HEK293 (cell line): ENCODE results near the gene MMP11.

ENCODE experiments used
- KLF8 ChIP-seq: fragments of 450-650 bp; formaldehyde crosslinking; IDR thresholded peaks from 2 replicates; pipeline ENCODE4 v1.5.1; 2016; ENCODE audit warnings: missing biosample characterization, missing genetic modification characterization
- MZF1 ChIP-seq: fragments of 450-650 bp; formaldehyde crosslinking; IDR thresholded peaks from 2 replicates; pipeline ENCODE4 v1.5.1; 2017; ENCODE audit warnings: missing biosample characterization, missing genetic modification characterization, borderline replicate concordance
- SALL2 ChIP-seq: fragments of 450-650 bp; formaldehyde crosslinking; IDR thresholded peaks from 2 replicates; pipeline ENCODE4 v1.5.0; 2017; ENCODE audit warnings: missing biosample characterization, mild to moderate bottlenecking, missing genetic modification characterization, borderline replicate concordance
- YY1 ChIP-seq: fragments of 450-650 bp; formaldehyde crosslinking; IDR thresholded peaks from 2 replicates; pipeline ENCODE4 v1.5.1; 2018; ENCODE audit warnings: missing biosample characterization, missing genetic modification characterization
- ZBTB8A ChIP-seq: fragments of 450-650 bp; formaldehyde crosslinking; IDR thresholded peaks from 2 replicates; pipeline ENCODE4 v1.5.1; 2016; ENCODE audit warnings: missing biosample characterization, missing genetic modification characterization
- ZFHX2 ChIP-seq: fragments of 450-650 bp; formaldehyde crosslinking; conservative IDR thresholded peaks from 2 replicates; pipeline ENCODE4 v1.5.1; 2016; ENCODE audit warnings: missing biosample characterization, missing genetic modification characterization
- ZNF24 ChIP-seq: fragments of 450-650 bp; formaldehyde crosslinking; IDR thresholded peaks from 2 replicates; pipeline ENCODE4 v1.5.1; 2016; ENCODE audit warnings: missing biosample characterization, missing genetic modification characterization
- ZNF311 ChIP-seq: fragments of 450-650 bp; formaldehyde crosslinking; IDR thresholded peaks from 2 replicates; pipeline ENCODE4 v1.5.1; 2017; ENCODE audit warnings: missing biosample characterization, missing genetic modification characterization, borderline replicate concordance
- ZNF529 ChIP-seq: fragments of 450-650 bp; formaldehyde crosslinking; IDR thresholded peaks from 2 replicates; pipeline ENCODE4 v1.5.1; 2017; ENCODE audit warnings: missing genetic modification characterization, missing biosample characterization; ENCODE audit not compliant: insufficient replicate concordance
- ZNF747 ChIP-seq: fragments of 450-650 bp; formaldehyde crosslinking; IDR thresholded peaks from 2 replicates; pipeline ENCODE4 v1.5.1; 2016; ENCODE audit warnings: missing biosample characterization, missing genetic modification characterization
- ZSCAN16 ChIP-seq: fragments of 450-650 bp; formaldehyde crosslinking; IDR thresholded peaks from 2 replicates; pipeline ENCODE4 v1.5.1; 2016; ENCODE audit warnings: missing biosample characterization, missing genetic modification characterization
- TF ChIP-seq, protein P1 (sequence below): sonication (generic); formaldehyde crosslinking; IDR thresholded peaks from 2 replicates; pipeline ENCODE4 v1.8.1; 2022; ENCODE audit warnings: mild to moderate bottlenecking, moderate library complexity, missing genetic modification reagents
- TF ChIP-seq, protein P2 (sequence below): fragments of 450-650 bp; formaldehyde crosslinking; IDR thresholded peaks from 2 replicates; pipeline ENCODE4 v1.5.1; 2016; ENCODE audit warnings: missing biosample characterization, missing genetic modification characterization
- TF ChIP-seq, protein P3 (sequence below): fragments of 450-650 bp; formaldehyde crosslinking; IDR thresholded peaks from 2 replicates; pipeline ENCODE4 v1.5.1; 2016; ENCODE audit warnings: missing biosample characterization, missing genetic modification characterization, borderline replicate concordance
- TF ChIP-seq, protein P4 (sequence below): fragments of 450-650 bp; IDR thresholded peaks from 2 replicates; pipeline ENCODE4 v1.5.1; 2018; ENCODE audit warnings: missing biosample characterization, missing genetic modification characterization
- TF ChIP-seq, protein P5 (sequence below): fragments of 450-650 bp; formaldehyde crosslinking; IDR thresholded peaks from 2 replicates; pipeline ENCODE4 v1.5.1; 2016; ENCODE audit warnings: missing biosample characterization, missing genetic modification characterization
- TF ChIP-seq, protein P6 (sequence below): fragments of 450-650 bp; formaldehyde crosslinking; IDR thresholded peaks from 2 replicates; pipeline ENCODE4 v1.5.1; 2016; ENCODE audit warnings: missing biosample characterization, missing genetic modification characterization
- TF ChIP-seq, protein P7 (sequence below): fragments of 450-650 bp; formaldehyde crosslinking; IDR thresholded peaks from 2 replicates; pipeline ENCODE4 v1.5.1; 2016; ENCODE audit warnings: missing biosample characterization, missing genetic modification characterization

The MMP11 gene

DNA sequence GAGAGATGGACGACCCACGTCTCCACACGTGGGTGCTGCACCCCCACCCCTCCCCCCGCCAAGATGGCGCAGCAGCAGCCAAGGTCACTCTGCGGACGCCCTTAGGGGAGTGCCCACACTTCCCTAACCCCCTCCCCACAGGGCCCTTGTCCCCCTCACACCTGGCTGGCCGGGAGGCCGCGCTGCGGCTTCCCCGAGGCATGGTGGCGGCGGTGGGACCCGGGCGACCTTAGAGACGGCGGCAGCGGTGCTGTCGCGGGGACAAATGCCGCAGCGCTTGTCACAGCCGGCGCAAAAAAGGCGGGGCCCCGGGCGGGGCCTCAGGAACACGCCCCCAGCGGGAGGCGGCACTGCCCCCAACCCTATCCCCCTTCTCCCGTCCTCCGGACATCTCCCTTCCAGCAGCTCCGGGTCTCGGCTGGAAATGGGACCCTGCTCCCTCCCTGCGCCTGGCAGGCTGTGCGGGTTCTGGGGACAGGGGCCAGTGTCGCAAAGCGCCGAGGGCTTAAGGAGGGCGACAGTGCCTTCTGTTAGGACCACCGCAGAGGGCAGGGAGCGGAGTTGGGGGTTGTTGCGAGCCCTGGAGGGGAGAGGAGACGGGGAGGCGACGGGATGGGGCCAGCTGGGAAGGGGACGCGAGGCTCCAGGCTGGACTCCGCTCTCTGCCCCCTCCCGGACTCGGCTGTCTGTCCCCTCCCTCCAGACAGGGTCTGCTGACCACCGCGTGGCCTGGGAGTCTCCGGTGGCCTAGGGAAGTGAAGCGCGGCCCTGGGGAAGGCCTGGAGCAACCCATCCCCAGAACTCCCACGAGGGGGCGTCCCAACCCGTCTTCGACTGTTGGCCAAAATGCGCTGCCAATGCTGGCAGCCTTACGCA lies 4.7 kb upstream of the MMP11 start, which contains the start of gene CHCHD10 (continued):
- TF ChIP-seq ZBTB8A (tag by site-specific recombination): peak; percentile 73
- peak; percentile 84 for TF ChIP-seq ZFHX2 (tag by site-specific recombination)
- TF ChIP-seq KLF8 (tag by site-specific recombination): no peak; the same call in none of the 2 replicates
- no peak for TF ChIP-seq ZNF747 (tag by site-specific recombination)
- peak; percentile 95 for TF ChIP-seq YY1 (tag by site-specific recombination)
- TF ChIP-seq ZNF311: no peak
- TF ChIP-seq, protein P1, sequence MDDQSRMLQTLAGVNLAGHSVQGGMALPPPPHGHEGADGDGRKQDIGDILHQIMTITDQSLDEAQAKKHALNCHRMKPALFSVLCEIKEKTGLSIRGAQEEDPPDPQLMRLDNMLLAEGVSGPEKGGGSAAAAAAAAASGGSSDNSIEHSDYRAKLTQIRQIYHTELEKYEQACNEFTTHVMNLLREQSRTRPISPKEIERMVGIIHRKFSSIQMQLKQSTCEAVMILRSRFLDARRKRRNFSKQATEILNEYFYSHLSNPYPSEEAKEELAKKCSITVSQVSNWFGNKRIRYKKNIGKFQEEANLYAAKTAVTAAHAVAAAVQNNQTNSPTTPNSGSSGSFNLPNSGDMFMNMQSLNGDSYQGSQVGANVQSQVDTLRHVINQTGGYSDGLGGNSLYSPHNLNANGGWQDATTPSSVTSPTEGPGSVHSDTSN: no peak; the same call in 1 of the 2 replicates
- TF ChIP-seq, protein P2, sequence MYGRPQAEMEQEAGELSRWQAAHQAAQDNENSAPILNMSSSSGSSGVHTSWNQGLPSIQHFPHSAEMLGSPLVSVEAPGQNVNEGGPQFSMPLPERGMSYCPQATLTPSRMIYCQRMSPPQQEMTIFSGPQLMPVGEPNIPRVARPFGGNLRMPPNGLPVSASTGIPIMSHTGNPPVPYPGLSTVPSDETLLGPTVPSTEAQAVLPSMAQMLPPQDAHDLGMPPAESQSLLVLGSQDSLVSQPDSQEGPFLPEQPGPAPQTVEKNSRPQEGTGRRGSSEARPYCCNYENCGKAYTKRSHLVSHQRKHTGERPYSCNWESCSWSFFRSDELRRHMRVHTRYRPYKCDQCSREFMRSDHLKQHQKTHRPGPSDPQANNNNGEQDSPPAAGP (tag by site-specific recombination): peak; percentile 40; the same call in 1 of the 2 replicates
- TF ChIP-seq, protein P3, sequence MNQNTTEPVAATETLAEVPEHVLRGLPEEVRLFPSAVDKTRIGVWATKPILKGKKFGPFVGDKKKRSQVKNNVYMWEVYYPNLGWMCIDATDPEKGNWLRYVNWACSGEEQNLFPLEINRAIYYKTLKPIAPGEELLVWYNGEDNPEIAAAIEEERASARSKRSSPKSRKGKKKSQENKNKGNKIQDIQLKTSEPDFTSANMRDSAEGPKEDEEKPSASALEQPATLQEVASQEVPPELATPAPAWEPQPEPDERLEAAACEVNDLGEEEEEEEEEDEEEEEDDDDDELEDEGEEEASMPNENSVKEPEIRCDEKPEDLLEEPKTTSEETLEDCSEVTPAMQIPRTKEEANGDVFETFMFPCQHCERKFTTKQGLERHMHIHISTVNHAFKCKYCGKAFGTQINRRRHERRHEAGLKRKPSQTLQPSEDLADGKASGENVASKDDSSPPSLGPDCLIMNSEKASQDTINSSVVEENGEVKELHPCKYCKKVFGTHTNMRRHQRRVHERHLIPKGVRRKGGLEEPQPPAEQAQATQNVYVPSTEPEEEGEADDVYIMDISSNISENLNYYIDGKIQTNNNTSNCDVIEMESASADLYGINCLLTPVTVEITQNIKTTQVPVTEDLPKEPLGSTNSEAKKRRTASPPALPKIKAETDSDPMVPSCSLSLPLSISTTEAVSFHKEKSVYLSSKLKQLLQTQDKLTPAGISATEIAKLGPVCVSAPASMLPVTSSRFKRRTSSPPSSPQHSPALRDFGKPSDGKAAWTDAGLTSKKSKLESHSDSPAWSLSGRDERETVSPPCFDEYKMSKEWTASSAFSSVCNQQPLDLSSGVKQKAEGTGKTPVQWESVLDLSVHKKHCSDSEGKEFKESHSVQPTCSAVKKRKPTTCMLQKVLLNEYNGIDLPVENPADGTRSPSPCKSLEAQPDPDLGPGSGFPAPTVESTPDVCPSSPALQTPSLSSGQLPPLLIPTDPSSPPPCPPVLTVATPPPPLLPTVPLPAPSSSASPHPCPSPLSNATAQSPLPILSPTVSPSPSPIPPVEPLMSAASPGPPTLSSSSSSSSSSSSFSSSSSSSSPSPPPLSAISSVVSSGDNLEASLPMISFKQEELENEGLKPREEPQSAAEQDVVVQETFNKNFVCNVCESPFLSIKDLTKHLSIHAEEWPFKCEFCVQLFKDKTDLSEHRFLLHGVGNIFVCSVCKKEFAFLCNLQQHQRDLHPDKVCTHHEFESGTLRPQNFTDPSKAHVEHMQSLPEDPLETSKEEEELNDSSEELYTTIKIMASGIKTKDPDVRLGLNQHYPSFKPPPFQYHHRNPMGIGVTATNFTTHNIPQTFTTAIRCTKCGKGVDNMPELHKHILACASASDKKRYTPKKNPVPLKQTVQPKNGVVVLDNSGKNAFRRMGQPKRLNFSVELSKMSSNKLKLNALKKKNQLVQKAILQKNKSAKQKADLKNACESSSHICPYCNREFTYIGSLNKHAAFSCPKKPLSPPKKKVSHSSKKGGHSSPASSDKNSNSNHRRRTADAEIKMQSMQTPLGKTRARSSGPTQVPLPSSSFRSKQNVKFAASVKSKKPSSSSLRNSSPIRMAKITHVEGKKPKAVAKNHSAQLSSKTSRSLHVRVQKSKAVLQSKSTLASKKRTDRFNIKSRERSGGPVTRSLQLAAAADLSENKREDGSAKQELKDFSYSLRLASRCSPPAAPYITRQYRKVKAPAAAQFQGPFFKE: no peak
- TF ChIP-seq, protein P4, sequence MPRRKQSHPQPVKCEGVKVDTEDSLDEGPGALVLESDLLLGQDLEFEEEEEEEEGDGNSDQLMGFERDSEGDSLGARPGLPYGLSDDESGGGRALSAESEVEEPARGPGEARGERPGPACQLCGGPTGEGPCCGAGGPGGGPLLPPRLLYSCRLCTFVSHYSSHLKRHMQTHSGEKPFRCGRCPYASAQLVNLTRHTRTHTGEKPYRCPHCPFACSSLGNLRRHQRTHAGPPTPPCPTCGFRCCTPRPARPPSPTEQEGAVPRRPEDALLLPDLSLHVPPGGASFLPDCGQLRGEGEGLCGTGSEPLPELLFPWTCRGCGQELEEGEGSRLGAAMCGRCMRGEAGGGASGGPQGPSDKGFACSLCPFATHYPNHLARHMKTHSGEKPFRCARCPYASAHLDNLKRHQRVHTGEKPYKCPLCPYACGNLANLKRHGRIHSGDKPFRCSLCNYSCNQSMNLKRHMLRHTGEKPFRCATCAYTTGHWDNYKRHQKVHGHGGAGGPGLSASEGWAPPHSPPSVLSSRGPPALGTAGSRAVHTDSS: no peak
- TF ChIP-seq, protein P5, sequence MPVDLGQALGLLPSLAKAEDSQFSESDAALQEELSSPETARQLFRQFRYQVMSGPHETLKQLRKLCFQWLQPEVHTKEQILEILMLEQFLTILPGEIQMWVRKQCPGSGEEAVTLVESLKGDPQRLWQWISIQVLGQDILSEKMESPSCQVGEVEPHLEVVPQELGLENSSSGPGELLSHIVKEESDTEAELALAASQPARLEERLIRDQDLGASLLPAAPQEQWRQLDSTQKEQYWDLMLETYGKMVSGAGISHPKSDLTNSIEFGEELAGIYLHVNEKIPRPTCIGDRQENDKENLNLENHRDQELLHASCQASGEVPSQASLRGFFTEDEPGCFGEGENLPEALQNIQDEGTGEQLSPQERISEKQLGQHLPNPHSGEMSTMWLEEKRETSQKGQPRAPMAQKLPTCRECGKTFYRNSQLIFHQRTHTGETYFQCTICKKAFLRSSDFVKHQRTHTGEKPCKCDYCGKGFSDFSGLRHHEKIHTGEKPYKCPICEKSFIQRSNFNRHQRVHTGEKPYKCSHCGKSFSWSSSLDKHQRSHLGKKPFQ (tag by site-specific recombination): no peak; the same call in 1 of the 2 replicates
- no peak for TF ChIP-seq ZSCAN16
- no peak for TF ChIP-seq ZNF529
- no peak for TF ChIP-seq MZF1
- TF ChIP-seq SALL2: no peak
- TF ChIP-seq, protein P6, sequence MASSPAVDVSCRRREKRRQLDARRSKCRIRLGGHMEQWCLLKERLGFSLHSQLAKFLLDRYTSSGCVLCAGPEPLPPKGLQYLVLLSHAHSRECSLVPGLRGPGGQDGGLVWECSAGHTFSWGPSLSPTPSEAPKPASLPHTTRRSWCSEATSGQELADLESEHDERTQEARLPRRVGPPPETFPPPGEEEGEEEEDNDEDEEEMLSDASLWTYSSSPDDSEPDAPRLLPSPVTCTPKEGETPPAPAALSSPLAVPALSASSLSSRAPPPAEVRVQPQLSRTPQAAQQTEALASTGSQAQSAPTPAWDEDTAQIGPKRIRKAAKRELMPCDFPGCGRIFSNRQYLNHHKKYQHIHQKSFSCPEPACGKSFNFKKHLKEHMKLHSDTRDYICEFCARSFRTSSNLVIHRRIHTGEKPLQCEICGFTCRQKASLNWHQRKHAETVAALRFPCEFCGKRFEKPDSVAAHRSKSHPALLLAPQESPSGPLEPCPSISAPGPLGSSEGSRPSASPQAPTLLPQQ (tag by site-specific recombination): peak; percentile 81
- 0 out of 2 replicates have a peak, but pooled peaks have one; percentile 11 for TF ChIP-seq ZNF24
- TF ChIP-seq, protein P7, sequence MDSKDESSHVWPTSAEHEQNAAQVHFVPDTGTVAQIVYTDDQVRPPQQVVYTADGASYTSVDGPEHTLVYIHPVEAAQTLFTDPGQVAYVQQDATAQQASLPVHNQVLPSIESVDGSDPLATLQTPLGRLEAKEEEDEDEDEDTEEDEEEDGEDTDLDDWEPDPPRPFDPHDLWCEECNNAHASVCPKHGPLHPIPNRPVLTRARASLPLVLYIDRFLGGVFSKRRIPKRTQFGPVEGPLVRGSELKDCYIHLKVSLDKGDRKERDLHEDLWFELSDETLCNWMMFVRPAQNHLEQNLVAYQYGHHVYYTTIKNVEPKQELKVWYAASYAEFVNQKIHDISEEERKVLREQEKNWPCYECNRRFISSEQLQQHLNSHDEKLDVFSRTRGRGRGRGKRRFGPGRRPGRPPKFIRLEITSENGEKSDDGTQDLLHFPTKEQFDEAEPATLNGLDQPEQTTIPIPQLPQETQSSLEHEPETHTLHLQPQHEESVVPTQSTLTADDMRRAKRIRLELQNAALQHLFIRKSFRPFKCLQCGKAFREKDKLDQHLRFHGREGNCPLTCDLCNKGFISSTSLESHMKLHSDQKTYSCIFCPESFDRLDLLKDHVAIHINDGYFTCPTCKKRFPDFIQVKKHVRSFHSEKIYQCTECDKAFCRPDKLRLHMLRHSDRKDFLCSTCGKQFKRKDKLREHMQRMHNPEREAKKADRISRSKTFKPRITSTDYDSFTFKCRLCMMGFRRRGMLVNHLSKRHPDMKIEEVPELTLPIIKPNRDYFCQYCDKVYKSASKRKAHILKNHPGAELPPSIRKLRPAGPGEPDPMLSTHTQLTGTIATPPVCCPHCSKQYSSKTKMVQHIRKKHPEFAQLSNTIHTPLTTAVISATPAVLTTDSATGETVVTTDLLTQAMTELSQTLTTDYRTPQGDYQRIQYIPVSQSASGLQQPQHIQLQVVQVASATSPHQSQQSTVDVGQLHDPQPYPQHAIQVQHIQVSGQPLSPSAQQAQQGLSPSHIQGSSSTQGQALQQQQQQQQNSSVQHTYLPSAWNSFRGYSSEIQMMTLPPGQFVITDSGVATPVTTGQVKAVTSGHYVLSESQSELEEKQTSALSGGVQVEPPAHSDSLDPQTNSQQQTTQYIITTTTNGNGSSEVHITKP: 0 out of 2 replicates have a peak, but pooled peaks have one; percentile 21
